HG02623 (cell line): ENCODE data around the gene MAPK1IP1L.
A peak's percentile ranks its signal among the peaks of the same experiment; 100 is the strongest.
"Not testable (repeated sequence)": the region's sequence is repeated elsewhere in the genome, so short reads cannot be mapped to it uniquely, and the experiment has no call there.

ENCODE experiments used
- ATAC-seq: cut with Tn5 transposase; IDR thresholded peaks from one replicate; pipeline ENCODE4 v1.9.1; 2021; ENCODE audit warnings: moderate library complexity; ENCODE audit not compliant: unreplicated experiment

MAPK1IP1L gene

DNA sequence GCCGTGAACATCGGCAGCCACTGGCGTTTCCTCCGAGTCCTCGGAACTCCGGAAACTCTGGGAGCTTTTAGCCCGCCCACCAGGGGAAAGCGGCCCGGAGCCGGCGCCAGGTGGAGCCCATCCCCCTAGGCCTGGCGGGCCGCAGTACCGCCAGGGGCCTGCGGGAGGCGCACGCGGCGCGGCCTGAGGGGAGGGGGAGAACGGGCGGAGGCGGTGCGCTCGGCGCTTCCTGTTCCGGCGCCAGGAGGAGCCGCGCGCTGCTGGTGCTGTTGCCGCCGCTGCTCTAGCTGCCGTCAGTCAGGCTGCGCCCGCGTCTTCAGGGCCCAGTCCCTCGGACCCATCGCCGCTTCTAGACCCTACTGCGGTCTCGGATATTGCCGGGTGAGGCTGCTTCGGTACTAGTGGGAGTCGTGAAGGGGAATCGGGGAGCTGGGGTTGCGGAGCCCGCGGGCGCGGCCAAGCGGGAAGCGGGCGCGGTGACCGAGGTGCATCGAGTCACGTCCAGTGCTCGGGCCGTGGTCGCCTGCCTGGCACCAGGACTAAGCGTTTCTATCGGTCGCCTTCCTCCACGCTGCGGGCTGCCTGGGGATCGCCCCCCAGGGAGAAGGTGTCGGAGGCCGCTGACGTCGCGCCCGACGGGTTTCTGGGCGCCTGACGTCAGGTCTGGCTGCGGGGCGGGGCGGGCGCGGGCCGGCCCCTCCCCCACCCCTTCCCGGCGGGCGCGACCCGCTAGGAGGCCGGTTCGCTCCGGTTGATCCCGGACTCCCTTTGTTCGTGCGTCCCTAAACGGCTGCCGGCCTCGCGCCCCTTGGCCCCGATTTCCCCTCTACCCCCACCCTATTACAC, at the start of gene MAPK1IP1L:
TSS of gene MAPK1IP1L (plus strand) at position 225 of the 846 bp plus-strand sequence. CDS start 10,037 bp downstream, outside the sequence.
- ATAC-seq, result peak; percentile 88

DNA sequence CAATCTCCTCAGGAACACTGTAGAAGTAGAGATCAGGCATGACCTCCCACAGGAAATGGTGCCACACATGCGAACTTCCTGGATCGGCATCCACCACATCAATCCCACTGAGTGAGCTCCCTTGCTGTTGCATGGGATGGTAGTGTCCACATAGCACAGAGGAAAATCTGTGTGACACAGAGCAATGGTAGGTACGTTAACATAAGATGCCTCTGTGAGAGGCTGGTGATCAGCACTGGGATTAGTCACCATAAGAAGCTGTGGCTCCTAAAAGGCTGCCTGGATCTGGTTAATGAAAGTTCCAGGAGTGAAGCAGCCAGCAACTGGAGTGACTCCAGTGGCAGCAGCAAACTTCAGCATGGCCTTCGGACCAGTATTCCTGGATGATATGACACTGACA, 46.4 kb upstream of the MAPK1IP1L start:
- ATAC-seq, result no peak

DNA sequence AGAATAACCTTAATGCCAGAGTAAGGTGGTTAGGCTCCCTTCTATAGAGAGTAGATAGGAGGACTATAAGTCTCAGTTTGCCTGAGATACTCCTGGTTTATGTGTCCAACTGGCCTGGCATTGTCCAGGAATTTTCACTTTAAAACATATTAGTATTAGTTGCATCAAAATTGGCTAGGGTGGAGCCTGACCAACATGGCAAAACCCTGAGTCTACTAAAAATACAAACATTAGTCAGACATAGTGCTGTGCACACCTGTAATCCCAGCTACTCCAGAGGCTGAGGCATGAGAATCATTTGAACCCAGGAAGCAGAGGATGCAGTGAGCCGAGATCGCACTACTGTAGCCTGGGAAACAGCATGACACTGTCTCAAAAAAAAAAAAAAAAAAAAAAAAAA, 36.4 kb upstream of the MAPK1IP1L start:
- no peak for ATAC-seq

DNA sequence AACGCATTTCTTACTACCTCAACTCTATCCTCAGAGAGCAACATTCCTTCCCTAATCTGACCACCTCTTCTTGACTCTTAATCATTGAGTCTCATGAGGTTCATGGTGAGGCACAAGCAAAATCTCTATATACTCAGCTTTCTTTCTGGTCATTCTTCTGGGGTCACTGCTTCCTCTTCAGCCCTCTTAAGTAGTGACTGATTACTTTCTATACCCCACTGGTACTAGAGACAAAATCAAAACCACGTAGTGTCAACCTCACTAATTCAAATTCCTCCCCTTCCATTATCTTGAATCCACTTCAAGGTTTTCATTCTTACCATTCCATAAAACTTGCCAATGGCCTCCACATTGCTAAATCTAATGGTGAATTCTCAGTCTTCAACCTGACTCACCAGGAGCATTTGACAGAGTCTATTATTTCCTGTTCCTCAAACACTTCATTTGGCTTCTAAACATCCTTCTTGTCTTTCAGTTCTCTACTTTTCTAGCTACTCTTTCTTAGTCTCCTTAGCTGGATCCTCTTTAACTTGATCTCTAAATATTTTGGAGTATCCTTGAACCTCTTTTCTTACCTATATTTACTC, 31.4 kb upstream of the MAPK1IP1L start:
- ATAC-seq, result no peak

DNA sequence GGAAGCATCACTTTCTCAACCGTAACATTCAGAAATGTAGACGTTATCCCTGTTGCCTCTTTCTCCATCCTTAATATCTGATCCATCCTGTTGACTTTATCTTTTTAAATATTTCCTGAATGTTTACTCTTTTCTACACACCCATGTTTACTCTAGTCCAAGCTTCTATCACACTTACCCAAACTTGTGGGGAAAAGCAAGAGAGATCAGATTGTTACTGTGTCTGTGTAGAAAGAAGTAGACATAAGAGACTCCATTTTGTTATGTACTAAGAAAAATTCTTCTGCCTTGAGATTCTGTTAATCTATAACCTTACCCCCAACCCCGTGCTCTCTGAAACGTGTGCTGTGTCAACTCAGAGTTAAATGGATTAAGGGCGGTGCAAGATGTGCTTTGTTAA, 27.1 kb upstream of the MAPK1IP1L start:
- ATAC-seq, result not testable (repeated sequence)

DNA sequence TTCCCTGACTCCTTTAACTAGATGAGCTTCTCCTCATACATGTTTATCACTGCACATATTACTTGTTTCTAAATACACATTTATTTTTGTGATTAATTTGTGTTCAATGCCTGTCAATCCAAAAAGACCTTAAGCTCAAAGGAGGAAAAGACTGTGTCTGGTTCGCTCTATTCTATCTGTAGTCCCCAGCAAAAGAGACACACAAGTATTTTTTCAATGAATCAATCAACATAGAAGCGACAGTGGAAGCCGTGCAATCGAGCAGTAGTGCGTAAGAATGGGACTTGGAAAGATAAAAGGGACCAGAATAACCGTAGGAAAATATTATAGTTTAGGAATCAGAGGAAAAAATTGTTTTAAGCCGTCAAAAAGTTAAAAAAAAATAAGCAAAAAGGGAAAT, 25.5 kb upstream of the MAPK1IP1L start:
- ATAC-seq, result no peak

DNA sequence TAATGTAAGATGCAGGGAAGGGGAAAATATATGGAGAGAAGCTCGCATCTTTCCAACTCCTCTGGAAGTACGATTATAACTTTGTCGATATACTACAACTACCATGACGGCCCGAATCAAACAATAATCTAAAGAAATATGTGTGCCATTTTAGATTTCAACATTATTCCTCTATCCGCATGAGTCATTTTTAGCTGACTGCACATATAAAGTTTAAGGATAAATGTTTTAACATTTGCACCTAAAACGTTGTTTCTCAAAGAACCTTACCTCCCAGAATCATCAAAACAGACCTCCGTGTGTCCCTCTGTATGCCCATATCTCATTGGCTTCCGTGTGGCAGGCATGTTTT, 25.0 kb upstream of the MAPK1IP1L start:
- no peak for ATAC-seq

DNA sequence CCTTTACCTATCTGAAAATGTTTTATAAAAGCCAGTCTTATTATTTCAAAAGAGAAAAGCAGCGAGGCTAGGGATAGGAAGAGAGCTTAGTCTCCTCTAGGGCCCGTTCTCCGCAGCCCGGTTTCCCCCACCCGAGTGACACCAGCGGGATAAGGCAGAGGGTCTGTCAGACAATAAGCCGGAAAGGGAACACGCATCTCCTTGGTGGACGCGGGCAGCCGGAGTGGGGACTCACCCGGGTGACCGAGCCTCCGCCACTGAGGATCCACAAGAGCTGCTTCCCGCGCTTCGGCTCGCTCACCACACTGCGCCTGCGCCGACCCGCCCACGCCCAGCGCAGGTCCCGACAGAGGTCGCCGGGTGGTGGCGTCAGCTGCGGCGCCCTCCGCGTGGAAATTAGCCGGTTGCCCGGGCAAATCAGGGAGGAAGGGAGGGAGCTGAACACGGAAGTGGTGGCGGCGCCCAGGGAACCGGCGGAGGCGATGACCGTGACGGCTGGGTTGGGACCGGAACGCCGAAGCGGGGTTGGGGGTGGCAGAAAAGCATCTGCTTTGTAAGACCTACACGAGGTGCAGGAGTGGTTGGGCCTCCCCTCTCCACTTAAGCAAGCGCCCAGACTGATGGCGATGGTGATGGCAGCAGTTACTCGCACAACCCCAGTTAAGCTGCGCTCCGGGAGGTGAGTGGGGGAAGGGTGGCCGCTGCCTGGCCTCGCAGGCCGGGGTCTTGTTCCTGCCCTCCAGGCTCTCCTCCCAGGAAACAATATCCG, 24.5 kb upstream of the MAPK1IP1L start, which contains the start of the genes SOCS4 and WDHD1:
TSS of gene SOCS4 (plus strand) at position 444 of the 769 bp plus-strand sequence. CDS start 15,806 bp downstream, outside the sequence.
TSS of gene WDHD1 (minus strand) at position 307 of the 769 bp plus-strand sequence. CDS start 312 bp downstream, outside the sequence.
- peak; percentile 82 for ATAC-seq

DNA sequence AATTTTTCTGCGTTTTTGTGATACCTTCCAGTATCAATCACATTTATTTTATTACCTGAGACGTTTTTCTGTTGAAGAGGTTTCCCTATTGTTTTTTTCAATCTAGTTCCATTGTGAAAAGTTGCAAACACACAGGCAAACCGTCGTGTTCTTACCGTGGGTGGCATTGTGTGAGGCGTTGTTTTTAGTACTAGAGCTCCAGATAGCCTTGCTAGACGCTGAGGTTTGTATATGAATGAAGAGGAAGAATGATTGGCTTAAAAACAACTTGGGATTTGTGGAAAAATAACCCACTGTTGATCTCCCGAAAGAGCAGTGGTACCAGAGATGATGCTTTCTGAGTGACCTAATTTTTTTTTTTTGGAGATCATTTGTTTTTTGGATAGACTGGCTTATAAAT, 23.4 kb upstream of the MAPK1IP1L start:
- ATAC-seq, result no peak

DNA sequence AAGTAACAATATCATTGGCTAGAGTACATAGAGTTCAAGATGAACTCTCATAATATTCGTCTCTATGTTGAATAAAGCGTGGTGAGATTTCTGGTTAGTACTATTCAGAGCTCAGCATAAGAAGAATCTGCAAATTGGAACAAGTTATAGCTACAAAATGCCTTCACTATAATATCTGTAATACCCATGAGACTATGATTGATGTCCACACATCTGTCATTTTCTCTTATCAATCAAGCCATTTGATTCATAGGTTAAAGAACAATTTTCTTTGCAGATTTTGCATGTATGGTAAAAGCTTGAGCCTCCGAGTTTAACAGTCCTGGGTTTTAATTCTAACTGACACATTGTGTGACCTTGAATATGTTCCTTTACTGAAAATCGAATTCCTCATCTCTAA, 23.0 kb upstream of the MAPK1IP1L start:
- no peak for ATAC-seq

DNA sequence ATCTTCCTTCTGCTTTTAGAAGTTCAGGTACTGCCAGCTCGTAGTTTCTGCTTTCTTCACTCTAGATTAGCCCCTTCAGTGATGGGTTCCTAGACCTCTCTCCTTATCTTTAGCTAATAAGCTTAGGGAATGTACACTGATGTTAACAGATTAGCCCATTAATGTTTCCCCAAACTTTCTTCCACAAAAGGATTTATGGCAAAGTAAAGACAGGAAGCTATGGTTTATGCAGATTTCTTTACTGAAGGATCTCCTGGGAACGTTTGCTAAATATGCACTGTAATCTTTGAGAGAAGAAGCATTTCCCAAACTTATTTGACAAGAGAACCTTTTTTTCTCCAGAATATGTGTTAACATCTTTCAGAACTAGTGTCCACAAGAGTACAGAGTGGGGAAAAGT, 20.3 kb upstream of the MAPK1IP1L start:
- ATAC-seq, result no peak

DNA sequence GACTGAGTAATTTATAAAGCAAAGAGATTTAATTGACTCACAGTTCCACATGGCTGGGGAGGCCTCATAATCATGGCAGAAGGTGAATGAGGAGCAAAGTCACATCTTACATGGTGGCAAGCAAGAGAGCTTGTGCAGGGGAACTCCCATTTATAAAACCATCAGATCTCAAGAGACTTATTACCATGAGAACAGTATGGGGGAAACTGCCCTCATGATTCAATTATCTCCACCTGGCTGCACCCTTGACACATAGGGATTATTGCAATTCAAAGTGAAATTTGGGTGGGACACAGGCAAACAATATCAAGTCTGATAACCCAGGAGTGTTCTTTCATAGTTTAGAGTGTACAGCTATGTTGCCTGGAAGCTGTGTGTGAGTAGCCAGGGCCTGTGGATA, 13.5 kb upstream of the MAPK1IP1L start:
- not testable (repeated sequence) for ATAC-seq

DNA sequence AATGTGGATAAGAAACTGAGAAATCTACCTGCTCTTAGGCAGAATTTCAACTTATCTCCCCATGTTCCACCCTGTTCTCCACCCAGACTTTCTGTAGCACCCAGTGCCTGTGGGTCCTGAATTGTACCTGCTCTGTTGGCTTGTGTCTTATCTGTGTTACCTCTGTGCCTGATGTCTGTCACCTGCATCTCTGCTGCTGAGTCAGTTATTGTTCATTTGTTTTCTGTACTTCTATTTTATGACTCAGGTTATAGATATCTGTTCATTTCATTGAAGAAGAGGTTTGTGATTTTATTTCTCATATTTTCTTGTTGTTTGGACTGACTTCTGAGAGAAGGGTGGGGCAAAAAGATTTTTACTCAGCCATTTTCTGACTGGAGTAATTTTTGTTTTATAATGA, 12.7 kb upstream of the MAPK1IP1L start:
- no peak for ATAC-seq

DNA sequence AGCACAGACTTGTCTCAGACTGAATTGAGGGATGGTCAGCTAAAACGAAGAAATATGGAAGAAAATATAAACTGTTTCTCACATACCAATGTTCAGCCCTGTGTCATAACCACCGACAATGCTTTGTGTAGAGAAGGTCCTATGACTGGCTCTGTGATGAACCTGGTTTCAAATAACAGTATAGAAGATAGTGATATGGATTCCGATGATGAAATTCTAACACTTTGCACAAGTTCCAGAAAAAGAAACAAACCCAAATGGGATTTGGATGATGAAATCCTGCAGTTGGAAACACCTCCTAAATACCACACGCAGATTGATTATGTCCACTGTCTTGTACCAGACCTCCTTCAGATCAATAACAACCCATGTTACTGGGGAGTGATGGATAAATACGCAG, 7.9 kb upstream of the MAPK1IP1L start:
- no peak for ATAC-seq

DNA sequence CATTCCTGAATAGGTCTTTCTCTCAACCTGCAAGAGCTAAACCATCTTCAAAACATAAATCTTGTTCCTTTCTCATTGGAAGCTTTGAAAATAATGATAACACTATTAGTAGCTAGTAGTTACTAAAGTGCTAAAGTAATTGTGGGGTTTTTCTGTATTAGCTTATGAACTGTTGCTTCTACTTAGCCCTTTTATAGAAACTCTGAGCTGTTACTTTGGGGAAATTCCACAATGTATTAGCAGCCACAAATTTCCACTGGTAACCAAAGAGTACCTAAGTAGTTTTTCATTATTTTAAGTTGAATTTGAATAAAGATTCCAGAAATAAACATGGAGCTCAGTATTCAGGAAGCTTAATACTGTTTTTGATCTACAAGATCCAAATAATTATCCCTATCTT, 6.4 kb upstream of the MAPK1IP1L start:
- ATAC-seq, result no peak

DNA sequence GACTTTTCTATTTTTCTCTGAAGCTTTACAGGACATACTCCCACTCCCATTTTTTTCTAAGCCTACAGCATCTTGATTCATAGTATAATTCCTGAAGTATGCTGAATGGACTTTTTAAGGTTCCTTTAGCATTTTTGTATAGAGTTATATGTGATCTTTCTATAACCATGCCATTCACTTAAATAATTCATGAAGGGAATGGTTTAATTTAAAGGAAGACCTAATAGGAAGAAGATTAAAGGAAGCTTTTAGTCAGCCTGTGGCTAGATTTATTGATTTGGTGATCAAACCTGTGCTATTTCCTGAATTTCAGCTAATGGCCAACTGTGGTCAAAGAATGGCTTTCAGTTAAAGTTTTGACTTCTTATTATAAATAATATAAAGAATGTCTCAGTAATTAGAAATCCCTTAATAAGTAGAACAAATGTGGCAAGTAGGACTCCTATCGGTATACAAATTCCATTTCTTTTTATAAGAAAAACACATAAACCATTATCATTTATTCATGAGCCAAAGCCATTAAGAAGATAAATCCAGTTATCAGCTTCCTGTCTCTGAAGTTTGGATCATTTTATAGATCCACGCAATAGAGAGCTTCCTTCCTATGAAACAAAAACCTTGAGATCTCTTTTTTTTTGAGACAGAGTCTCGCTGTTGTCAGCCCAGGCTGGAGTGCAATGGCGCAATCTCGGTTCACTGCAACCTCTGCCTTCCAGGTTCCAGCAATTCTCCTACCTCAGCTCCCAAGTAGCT, 4.0 kb upstream of the MAPK1IP1L start:
- ATAC-seq, result no peak

DNA sequence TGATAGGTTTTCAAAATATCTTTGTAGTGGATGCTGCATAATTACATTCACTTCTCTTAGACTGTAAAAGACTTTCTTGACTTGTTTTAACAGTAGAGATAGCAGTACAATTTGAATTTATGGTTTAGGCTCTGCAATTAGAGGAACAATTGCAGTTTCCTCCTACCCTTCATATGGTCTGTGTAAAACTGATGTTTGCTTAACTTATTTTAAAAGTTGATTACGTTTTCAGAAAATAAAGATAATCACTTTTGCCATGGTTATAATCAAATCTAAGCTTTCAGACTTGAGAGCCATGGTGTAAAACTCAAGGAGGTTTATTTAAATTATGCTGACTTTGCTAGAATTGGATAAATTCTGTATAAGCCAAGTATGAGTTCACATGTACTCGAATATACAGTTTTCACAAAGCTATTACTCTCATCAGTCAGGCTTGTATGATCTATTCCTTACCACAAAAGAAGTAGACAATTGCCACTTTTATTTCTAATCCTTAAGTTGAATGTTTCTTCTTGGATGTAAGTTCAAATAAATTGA, 2.5 kb upstream of the MAPK1IP1L start:
- ATAC-seq, result no peak

DNA sequence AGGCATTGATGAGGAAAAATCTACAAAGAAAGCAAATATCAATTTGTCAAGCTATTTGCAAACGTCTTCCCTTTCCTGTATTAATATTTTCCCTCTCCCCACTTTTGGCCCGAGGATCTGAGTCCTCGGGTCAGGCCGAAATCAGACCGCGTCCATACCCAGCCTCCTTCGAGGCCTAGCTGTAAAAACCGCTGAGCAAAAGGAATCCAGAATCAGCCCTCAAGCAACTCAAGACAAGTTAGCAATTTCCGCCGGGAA, 353 bp upstream of the MAPK1IP1L start:
- ATAC-seq, result peak; percentile 24

DNA sequence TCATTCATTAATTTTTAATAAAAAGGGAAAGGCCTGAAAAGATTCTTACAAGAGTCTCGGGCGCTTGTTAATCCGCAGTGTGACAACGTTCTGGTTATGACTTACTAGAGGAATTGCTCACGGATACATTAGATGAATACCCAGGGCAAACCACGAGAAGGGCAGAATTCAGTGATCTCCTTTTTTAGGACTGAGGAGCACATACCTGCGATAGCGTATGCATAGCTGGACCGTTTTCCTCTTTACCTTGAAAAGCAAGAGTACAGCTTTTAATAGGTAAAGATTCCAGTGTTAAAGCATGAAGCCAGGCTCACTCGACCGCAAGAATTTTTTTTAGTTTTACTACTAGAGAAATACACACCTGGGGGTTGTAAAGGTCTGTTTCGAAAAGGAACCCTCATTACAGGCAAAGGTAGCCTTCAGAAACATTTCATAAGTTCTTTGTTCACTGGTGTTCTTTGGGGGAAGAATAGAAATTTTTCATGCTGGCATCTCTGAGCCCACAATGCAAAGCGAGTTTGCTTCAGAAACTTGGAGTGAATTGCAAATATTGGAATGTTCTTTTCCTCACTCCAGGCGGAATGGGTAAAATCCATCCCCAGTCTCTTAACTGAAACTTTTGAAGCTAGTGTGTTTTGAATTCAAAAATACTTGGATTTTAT, 953 bp downstream of the MAPK1IP1L start:
- ATAC-seq, result peak; percentile 3

DNA sequence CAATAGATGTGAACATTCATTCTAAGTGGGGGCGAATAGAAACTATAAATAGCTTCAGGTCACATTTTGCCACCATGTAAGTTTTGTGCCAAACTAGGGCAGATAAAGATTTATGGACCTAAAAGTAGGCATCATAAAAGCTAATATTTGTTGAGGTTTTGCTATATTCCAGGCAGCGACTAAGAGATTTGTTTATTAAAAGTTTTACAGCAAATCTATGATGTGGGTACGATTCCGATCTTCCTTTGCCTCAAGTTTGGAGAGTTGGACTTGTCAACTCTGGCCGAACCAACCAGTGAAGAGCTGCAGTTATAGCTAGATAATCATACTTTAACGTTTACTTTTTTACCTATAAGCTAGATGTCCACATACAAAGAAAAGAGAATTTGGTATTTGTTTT, 1.6 kb downstream of the MAPK1IP1L start:
- no peak for ATAC-seq
